Esophagus (tissue), 2 donors: ENCODE data around the gene NT5C1B. TPM values are rescaled to one million over a fixed set of nuclear protein-coding genes. Genes with fewer than 3 reads are reported as not detected.
"Not testable (repeated sequence)": the region's sequence is repeated elsewhere in the genome, so short reads cannot be mapped to it uniquely, and the experiment has no call there.

Source experiments
- H3K27ac ChIP-seq, 2 donors: one replicate each; pipeline ENCODE4 v1.5.1; 2013; ENCODE audit warnings: low read depth in 2 of 2, mild to moderate bottlenecking in 2 of 2, inconsistent platforms in 1 of 2, low read length in 1 of 2, moderate library complexity in 1 of 2
- H3K27me3 ChIP-seq, 2 donors: one replicate each; pipeline ENCODE4 v1.6.1; 2013; ENCODE audit warnings: low read length in 2 of 2, control low read depth in 1 of 2, mild to moderate bottlenecking in 1 of 2; ENCODE audit not compliant: insufficient read depth in 2 of 2, control insufficient read depth in 1 of 2
- H3K36me3 ChIP-seq, 2 donors: one replicate each; pipeline ENCODE4 v1.6.1; 2013; ENCODE audit warnings: low read length in 1 of 2; ENCODE audit not compliant: control insufficient read depth in 2 of 2, insufficient read depth in 2 of 2
- H3K4me1 ChIP-seq, 2 donors: one replicate each; pipeline ENCODE4 v1.6.1; 2013; ENCODE audit warnings: low read length in 1 of 2; ENCODE audit not compliant: control insufficient read depth in 2 of 2, insufficient read depth in 2 of 2
- H3K4me3 ChIP-seq, 2 donors: one replicate each; pipeline ENCODE4 v1.5.1; 2013; ENCODE audit warnings: low read length in 2 of 2, mild to moderate bottlenecking in 2 of 2, low read depth in 1 of 2, moderate library complexity in 1 of 2
- H3K9me3 ChIP-seq, 2 donors: one replicate each; pipeline ENCODE4 v1.6.1; 2013; ENCODE audit warnings: mild to moderate bottlenecking in 2 of 2, low read depth in 1 of 2, low read length in 1 of 2, moderate library complexity in 1 of 2; ENCODE audit not compliant: control insufficient read depth in 2 of 2, insufficient read depth in 1 of 2
- WGBS, 2 donors: extraction: QIAGEN DNeasy Blood & Tissue Kit; methylation state at CpG; one replicate each; pipeline ENCODE4 v1.1.7; 2013; 5-methylcytosine and 5-hydroxymethylcytosine counted together
- polyA plus RNA-seq, 2 donors: library from polyadenylated mRNA; stranded (reverse); fragments of 200-250 nt; gene quantifications; one replicate each; pipeline ENCODE4 v1.2.3, GENCODE V29; 2013
- donor health status: healthy with polysubstance abuse.
- donor health status: Bipolar disorder and iron deficiency.

The NT5C1B gene
- polyA plus RNA-seq: not detected

DNA sequence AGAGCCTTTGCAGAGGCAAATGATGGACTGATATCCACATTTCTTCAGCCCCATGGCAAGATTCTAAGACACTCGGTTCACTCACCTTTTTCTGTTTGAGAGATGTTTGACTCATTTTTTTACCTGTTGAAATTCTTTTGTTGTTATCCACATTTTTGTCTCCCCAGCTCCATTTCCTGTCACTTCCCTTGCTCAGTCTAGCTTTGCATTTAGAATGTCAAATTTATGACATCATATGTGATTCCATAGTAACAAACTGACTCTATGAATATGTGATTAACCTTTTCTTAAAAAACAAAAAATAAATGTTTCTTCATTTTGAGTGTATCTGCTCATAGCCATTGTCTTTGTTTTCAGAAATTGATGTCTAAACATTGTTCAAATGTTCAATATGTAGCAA, at the start of gene NT5C1B:
Gene NT5C1B (minus strand): TSS at position 216 of the 400 bp plus-strand sequence. CDS start 101 bp downstream, at position 115.
- H3K4me3 ChIP-seq: no peak within 1 kb of the TSS
- WGBS, 2 donors: 81 to 99% methylated on average over 1 of the region's 1 CpG
- H3K27me3 ChIP-seq: no peaks in the 10 kb centered on the region
- H3K4me1 ChIP-seq: no peaks in the 10 kb centered on the region
- peaks cover 4 to 7% of the 10 kb centered on the region in 2 donors for H3K9me3 ChIP-seq
- H3K27ac ChIP-seq: no peak within 1 kb of the TSS
- H3K36me3 ChIP-seq: no peaks in the 10 kb centered on the region

DNA sequence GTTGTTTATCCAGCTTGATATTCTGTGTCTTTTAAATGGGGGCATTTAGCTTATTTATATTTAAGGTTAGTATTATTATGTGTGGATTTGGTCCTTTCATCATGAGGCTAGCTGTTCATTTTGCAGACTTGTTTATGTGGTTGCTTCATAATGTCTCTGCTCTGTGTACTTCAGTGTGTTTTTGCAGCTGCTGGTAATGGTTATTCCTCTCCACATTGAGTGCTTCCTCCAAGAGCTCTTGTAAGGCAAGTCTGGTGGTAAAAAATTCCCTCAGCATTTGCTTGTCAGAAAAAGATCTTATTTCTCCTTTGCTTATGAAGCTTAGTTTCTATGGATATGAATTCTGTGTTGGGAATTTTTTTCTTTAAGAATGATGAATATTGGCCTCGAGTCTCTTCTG, 47.8 kb upstream of the NT5C1B start:
- H3K36me3 ChIP-seq: no peaks in the 10 kb centered on the region
- H3K4me3 ChIP-seq: no peak overlapping the region
- no peaks in the 10 kb centered on the region for H3K27me3 ChIP-seq
- H3K9me3 ChIP-seq: no peaks in the 10 kb centered on the region
- 68 to 77% methylated on average over 1 of the region's 1 CpG for WGBS, 2 donors
- no peak overlapping the region for H3K27ac ChIP-seq
- no peaks in the 10 kb centered on the region for H3K4me1 ChIP-seq

DNA sequence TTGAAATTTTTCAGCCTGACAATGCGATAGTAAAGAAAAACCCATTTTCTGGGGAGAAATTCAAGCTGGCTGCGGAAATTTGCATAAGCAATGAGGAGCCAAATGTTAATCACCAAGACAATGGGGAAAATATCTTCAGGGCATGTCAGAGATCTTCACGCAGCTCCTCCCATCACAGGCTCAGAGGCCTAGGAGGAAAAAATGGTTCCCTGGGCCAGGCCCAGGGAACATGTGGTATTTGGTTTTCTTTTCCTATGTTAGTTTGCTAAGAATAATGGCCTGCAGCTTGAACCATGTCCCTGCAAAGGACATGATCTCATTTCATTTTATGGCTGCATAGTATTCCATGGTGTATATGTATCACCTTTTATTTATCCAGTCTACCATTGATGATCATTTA, 43.3 kb upstream of the NT5C1B start:
- not testable (repeated sequence) for H3K4me3 ChIP-seq, H3K9me3 ChIP-seq, H3K36me3 ChIP-seq, H3K27ac ChIP-seq, H3K27me3 ChIP-seq, H3K4me1 ChIP-seq
- WGBS, 2 donors: 96 to 98% methylated on average over 3 of the region's 3 CpGs

GRCh38 chr2:18630941-18631340, 41.6 kb upstream of the NT5C1B start:
- no peak overlapping the region for H3K27ac ChIP-seq
- no peak overlapping the region for H3K4me3 ChIP-seq
- H3K36me3 ChIP-seq: no peaks in the 10 kb centered on the region
- H3K27me3 ChIP-seq: no peaks in the 10 kb centered on the region
- no peaks in the 10 kb centered on the region for H3K9me3 ChIP-seq
- H3K4me1 ChIP-seq: no peaks in the 10 kb centered on the region

DNA sequence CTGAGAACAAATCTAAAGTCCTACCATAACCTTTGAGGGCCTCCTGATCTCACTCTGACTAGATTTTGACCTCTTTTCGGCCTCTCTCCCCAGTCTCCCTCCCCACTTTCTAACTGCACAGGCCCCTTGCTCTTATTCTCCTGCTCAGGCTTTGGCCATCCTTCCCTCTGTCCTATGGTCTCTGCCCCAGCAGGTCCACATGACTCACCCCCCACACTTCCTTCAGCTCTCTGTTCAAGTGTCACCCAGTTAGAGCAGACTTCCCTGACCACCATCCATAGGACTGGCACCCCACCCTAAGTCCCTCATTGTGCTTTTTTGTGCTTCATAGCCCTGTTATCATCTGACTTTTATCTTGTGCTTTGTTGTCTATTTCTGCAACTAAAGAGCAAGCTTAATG, 41.2 kb upstream of the NT5C1B start:
- no peaks in the 10 kb centered on the region for H3K4me1 ChIP-seq
- 77 to 88% methylated on average over 1 of the region's 1 CpG for WGBS, 2 donors
- H3K4me3 ChIP-seq: no peak overlapping the region
- H3K27me3 ChIP-seq: no peaks in the 10 kb centered on the region
- H3K9me3 ChIP-seq: no peaks in the 10 kb centered on the region
- H3K27ac ChIP-seq: no peak overlapping the region
- H3K36me3 ChIP-seq: no peaks in the 10 kb centered on the region

DNA sequence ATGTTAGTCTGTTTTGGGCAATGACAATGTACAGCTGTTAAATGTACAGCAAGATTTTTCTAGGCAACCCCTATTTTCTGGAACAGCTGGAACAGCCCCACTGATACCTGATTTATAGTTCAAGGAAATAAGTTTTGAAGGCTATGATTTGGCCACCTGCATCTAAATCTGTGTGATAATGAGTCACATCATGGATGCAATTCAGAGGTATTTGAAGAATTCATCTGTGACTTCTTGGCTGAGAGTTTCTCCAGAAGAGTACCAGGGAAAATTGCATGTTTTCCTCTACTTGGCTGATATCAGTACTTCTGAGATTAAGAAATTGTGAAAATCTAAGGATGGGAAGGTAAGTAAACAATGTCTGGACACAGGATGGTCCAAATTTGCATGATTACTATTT, 40.7 kb upstream of the NT5C1B start:
- no peaks in the 10 kb centered on the region for H3K36me3 ChIP-seq
- H3K4me1 ChIP-seq: no peaks in the 10 kb centered on the region
- no peaks in the 10 kb centered on the region for H3K9me3 ChIP-seq
- no peaks in the 10 kb centered on the region for H3K27me3 ChIP-seq
- no peak overlapping the region for H3K4me3 ChIP-seq
- no peak overlapping the region for H3K27ac ChIP-seq

- Histone ChIP-seq H3K4me1 (no peaks in the 10 kb centered on the region), H3K36me3 (no peaks in the 10 kb centered on the region), H3K27ac (no peak overlapping the region), H3K9me3 (no peaks in the 10 kb centered on the region), H3K4me3 (no peak overlapping the region), H3K27me3 (no peaks in the 10 kb centered on the region)
- 70 to 80% methylated on average over 2 of the region's 2 CpGs for WGBS, 2 donors
Observed at GRCh38 chr2:18626958-18627650, 37.7 kb upstream of the NT5C1B start.

DNA sequence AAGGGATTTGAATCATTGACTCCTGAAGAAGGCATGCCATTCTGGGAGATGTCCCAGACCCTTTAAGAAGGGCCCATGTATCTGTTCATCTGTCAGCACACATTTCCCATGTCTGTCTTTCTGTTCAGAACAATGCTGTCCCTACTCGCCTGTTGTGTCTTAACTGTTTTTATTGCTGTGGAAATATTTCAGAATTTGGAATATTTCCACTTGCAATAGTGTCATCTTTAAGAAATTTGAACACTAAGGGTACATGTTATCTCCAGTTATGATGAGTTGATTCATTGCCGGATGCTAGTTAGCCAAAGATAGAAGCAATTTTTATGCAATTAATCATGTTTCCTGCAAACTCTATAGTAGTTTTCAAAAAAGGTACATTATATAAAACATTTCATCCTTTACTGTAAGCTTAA, 36.9 kb upstream of the NT5C1B start:
- H3K9me3 ChIP-seq: no peaks in the 10 kb centered on the region
- 60 to 75% methylated on average over 2 of the region's 2 CpGs for WGBS, 2 donors
- H3K27ac ChIP-seq: no peak overlapping the region
- H3K4me1 ChIP-seq: no peaks in the 10 kb centered on the region
- no peaks in the 10 kb centered on the region for H3K36me3 ChIP-seq
- H3K27me3 ChIP-seq: no peaks in the 10 kb centered on the region
- H3K4me3 ChIP-seq: no peak overlapping the region

DNA sequence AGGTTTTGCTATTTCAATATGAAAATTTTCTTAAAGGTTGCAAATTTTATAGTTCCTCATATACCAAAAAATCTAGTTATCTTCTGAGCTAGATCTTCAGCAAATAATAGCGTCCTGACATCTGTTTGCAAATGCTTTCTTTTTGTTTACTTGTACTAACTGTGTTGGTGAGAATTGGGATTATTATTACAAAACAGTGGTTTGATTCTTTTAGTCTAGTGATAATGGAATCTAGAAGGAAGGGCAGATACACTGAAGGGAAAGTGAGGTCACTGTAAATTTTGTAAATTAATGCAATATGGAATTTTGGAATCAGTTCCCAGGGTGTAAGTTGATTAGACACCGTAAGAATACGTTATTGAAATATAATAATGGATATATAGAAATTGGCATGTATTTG, 36.2 kb upstream of the NT5C1B start:
- Histone ChIP-seq H3K27me3 (no peaks in the 10 kb centered on the region), H3K27ac (no peak overlapping the region), H3K36me3 (no peaks in the 10 kb centered on the region), H3K4me1 (no peaks in the 10 kb centered on the region), H3K4me3 (no peak overlapping the region), H3K9me3 (no peaks in the 10 kb centered on the region)
- 74 to 81% methylated on average over 3 of the region's 3 CpGs for WGBS, 2 donors

DNA sequence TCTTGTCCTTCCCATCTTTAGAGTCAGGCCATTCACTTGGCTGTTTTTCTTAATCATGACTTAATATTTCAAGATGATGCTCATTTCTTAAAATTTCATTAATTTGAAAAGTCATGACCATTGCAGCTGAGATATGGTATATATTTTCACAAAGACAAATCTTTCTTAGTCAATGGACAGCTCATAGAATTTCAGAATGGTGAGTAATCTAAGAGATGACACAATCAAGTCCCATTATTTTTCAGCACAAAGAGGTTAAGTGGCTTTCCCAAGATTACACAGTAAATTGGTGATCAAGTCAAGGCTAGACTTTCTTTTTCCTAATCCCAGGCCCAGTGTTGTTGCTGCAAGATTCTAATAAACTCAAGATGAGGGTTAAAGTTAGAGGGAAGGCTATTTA, 34.4 kb upstream of the NT5C1B start:
- H3K4me1 ChIP-seq: no peaks in the 10 kb centered on the region
- no peak overlapping the region for H3K4me3 ChIP-seq

More for the DNA sequence above, 34.4 kb upstream of the NT5C1B start:
- no peaks in the 10 kb centered on the region for H3K27me3 ChIP-seq
- H3K36me3 ChIP-seq: no peaks in the 10 kb centered on the region
- H3K27ac ChIP-seq: no peak overlapping the region
- H3K9me3 ChIP-seq: no peaks in the 10 kb centered on the region
